Stimulated activated naive B cell treated with anti-CD40 and anti-IgM and Interleukin-4, amounts not matched to agents 10 μg/mL and 1 μg/mL and 100 μg/mL, for 72 hours (primary cell): ENCODE measurements around the gene OR5AP2.
"Not testable (repeated sequence)": the region's sequence is repeated elsewhere in the genome, so short reads cannot be mapped to it uniquely, and the experiment has no call there.

Experiments
- ATAC-seq, 2 donors: fragments of 150-1000 bp; cut with Tn5 transposase; replicated peaks; 2 replicates each; pipeline ENCODE4 v1.10.0; 2021; ENCODE audit warnings: moderate library complexity in 1 of 2
- DNase-seq: peaks from one replicate; pipeline ENCODE4 v3.0.0; 2021
- H3K27ac Mint-ChIP-seq: one replicate; pipeline ENCODE4 v1.8.0; 2022; ENCODE audit warnings: mild to moderate bottlenecking, mixed read lengths
- H3K27me3 Mint-ChIP-seq, 2 donors: one replicate each; pipeline ENCODE4 v1.8.0; 2022; ENCODE audit warnings: mixed read lengths in 2 of 2
- H3K36me3 Mint-ChIP-seq, 2 donors: one replicate each; pipeline ENCODE4 v1.8.0; 2022; ENCODE audit warnings: mixed read lengths in 2 of 2, mild to moderate bottlenecking in 1 of 2
- H3K4me1 Mint-ChIP-seq, 2 donors: one replicate each; pipeline ENCODE4 v1.8.0; 2022; ENCODE audit warnings: mixed read lengths in 2 of 2, mild to moderate bottlenecking in 1 of 2
- H3K4me3 Mint-ChIP-seq, 2 donors: one replicate each; pipeline ENCODE4 v1.8.0; 2022; ENCODE audit warnings: mild to moderate bottlenecking in 2 of 2, mixed read lengths in 2 of 2, moderate library complexity in 1 of 2
- H3K9me3 Mint-ChIP-seq, 2 donors: one replicate each; pipeline ENCODE4 v1.8.0; 2022; ENCODE audit warnings: mixed read lengths in 2 of 2, mild to moderate bottlenecking in 1 of 2

The OR5AP2 gene

GRCh38 chr11:56642339-56642738 is at the start of gene OR5AP2:
Gene OR5AP2 (minus strand): TSS chr11:56642439. CDS start chr11:56642439, 0 bp downstream.
- H3K9me3 Mint-ChIP-seq: peaks cover 0 to 2% of the 10 kb centered on the region in 2 donors
- DNase-seq: no peak
- H3K4me1 Mint-ChIP-seq: no peaks in the 10 kb centered on the region

GRCh38 chr11:56691179-56691578 is 48.9 kb upstream of the OR5AP2 start:
- H3K4me1 Mint-ChIP-seq, DNase-seq, H3K9me3 Mint-ChIP-seq, H3K36me3 Mint-ChIP-seq, H3K27me3 Mint-ChIP-seq, H3K27ac Mint-ChIP-seq, H3K4me3 Mint-ChIP-seq, ATAC-seq: not testable (repeated sequence)

More at GRCh38 chr11:56642339-56642738, at the start of gene OR5AP2:
- Mint-ChIP-seq H3K36me3 (no peaks in the 10 kb centered on the region), H3K27me3 (no peaks in the 10 kb centered on the region), H3K27ac (no peak within 1 kb of the TSS), H3K4me3 (no peak within 1 kb of the TSS)
- ATAC-seq: no peak

GRCh38 chr11:56688554-56689100 is 46.4 kb upstream of the OR5AP2 start:
- H3K27ac Mint-ChIP-seq: no peak overlapping the region
- H3K36me3 Mint-ChIP-seq: no peaks in the 10 kb centered on the region
- no peak for DNase-seq
- no peaks in the 10 kb centered on the region for H3K27me3 Mint-ChIP-seq
- H3K4me3 Mint-ChIP-seq: no peak overlapping the region
- H3K4me1 Mint-ChIP-seq: no peaks in the 10 kb centered on the region
- H3K9me3 Mint-ChIP-seq: peaks cover 0 to 6% of the 10 kb centered on the region in 2 donors
- no peak for ATAC-seq

GRCh38 chr11:56670984-56671383 is 28.7 kb upstream of the OR5AP2 start:
- ATAC-seq (no peak), DNase-seq (no peak)
- H3K27me3 Mint-ChIP-seq: no peaks in the 10 kb centered on the region
- H3K27ac Mint-ChIP-seq: no peak overlapping the region
- no peaks in the 10 kb centered on the region for H3K4me1 Mint-ChIP-seq
- no peak overlapping the region for H3K4me3 Mint-ChIP-seq
- H3K36me3 Mint-ChIP-seq: no peaks in the 10 kb centered on the region
- peaks cover 2 to 6% of the 10 kb centered on the region in 2 donors for H3K9me3 Mint-ChIP-seq

GRCh38 chr11:56663386-56663785 is 21.1 kb upstream of the OR5AP2 start, which contains the start of gene OR5AR1:
Gene OR5AR1 (plus strand): TSS chr11:56663686. CDS start chr11:56663686, 0 bp downstream.
- Mint-ChIP-seq H3K9me3 (peaks cover 0 to 3% of the 10 kb centered on the region in 2 donors), H3K27me3 (no peaks in the 10 kb centered on the region), H3K27ac (no peak within 1 kb of the TSS), H3K36me3 (no peaks in the 10 kb centered on the region), H3K4me3 (no peak within 1 kb of the TSS), H3K4me1 (no peaks in the 10 kb centered on the region)
- DNase-seq (no peak), ATAC-seq (no peak)

GRCh38 chr11:56659755-56660154 is 17.5 kb upstream of the OR5AP2 start:
- H3K36me3 Mint-ChIP-seq: no peaks in the 10 kb centered on the region
- peaks cover 4 to 16% of the 10 kb centered on the region in 2 donors for H3K9me3 Mint-ChIP-seq
- H3K4me3 Mint-ChIP-seq: no peak overlapping the region
- H3K4me1 Mint-ChIP-seq: no peaks in the 10 kb centered on the region
- H3K27me3 Mint-ChIP-seq: no peaks in the 10 kb centered on the region
- no peak for ATAC-seq
- H3K27ac Mint-ChIP-seq: no peak overlapping the region
- no peak for DNase-seq

GRCh38 chr11:56637500-56637899 is 4.7 kb downstream of the OR5AP2 start:
- H3K27ac Mint-ChIP-seq: no peak overlapping the region
- no peaks in the 10 kb centered on the region for H3K4me1 Mint-ChIP-seq
- no peaks in the 10 kb centered on the region for H3K27me3 Mint-ChIP-seq
- H3K36me3 Mint-ChIP-seq: no peaks in the 10 kb centered on the region
- DNase-seq (no peak), ATAC-seq (no peak)
- peaks cover 0 to 3% of the 10 kb centered on the region in 2 donors for H3K9me3 Mint-ChIP-seq
- no peak overlapping the region for H3K4me3 Mint-ChIP-seq

GRCh38 chr11:56636861-56637260 is 5.4 kb downstream of the OR5AP2 start:
- DNase-seq: no peak
- no peak overlapping the region for H3K4me3 Mint-ChIP-seq
- no peaks in the 10 kb centered on the region for H3K36me3 Mint-ChIP-seq
- H3K9me3 Mint-ChIP-seq: peaks cover 0 to 3% of the 10 kb centered on the region in 2 donors
- H3K27me3 Mint-ChIP-seq: no peaks in the 10 kb centered on the region
- no peak for ATAC-seq
- H3K4me1 Mint-ChIP-seq: no peaks in the 10 kb centered on the region
- H3K27ac Mint-ChIP-seq: no peak overlapping the region

GRCh38 chr11:56632329-56632728 is 9.9 kb downstream of the OR5AP2 start:
- H3K9me3 Mint-ChIP-seq: peaks cover 0 to 3% of the 10 kb centered on the region in 2 donors
- H3K4me1 Mint-ChIP-seq: no peaks in the 10 kb centered on the region
- ATAC-seq (no peak), DNase-seq (no peak)
- H3K27me3 Mint-ChIP-seq: no peaks in the 10 kb centered on the region
- H3K27ac Mint-ChIP-seq: no peak overlapping the region
- no peak overlapping the region for H3K4me3 Mint-ChIP-seq
- no peaks in the 10 kb centered on the region for H3K36me3 Mint-ChIP-seq

- H3K27ac Mint-ChIP-seq: no peak overlapping the region
- H3K9me3 Mint-ChIP-seq: peaks cover 0 to 1% of the 10 kb centered on the region in 2 donors
- H3K27me3 Mint-ChIP-seq: no peaks in the 10 kb centered on the region
- no peaks in the 10 kb centered on the region for H3K4me1 Mint-ChIP-seq
- H3K36me3 Mint-ChIP-seq: no peaks in the 10 kb centered on the region
- ATAC-seq: no peak
- H3K4me3 Mint-ChIP-seq: no peak overlapping the region
- DNase-seq: no peak
Observed at GRCh38 chr11:56625946-56626345, 16.3 kb downstream of the OR5AP2 start.

GRCh38 chr11:56624661-56625110 is 17.6 kb downstream of the OR5AP2 start:
- H3K36me3 Mint-ChIP-seq: no peaks in the 10 kb centered on the region
- DNase-seq: no peak
- H3K4me1 Mint-ChIP-seq: no peaks in the 10 kb centered on the region
- no peak overlapping the region for H3K27ac Mint-ChIP-seq
- H3K4me3 Mint-ChIP-seq: no peak overlapping the region
- H3K9me3 Mint-ChIP-seq: peaks cover 0 to 1% of the 10 kb centered on the region in 2 donors
- ATAC-seq: peak; percentile 74 to 82
- no peaks in the 10 kb centered on the region for H3K27me3 Mint-ChIP-seq

- Mint-ChIP-seq H3K27ac (no peak overlapping the region), H3K27me3 (no peaks in the 10 kb centered on the region), H3K9me3 (peaks cover 0 to 4% of the 10 kb centered on the region in 2 donors), H3K4me3 (no peak overlapping the region), H3K4me1 (no peaks in the 10 kb centered on the region), H3K36me3 (no peaks in the 10 kb centered on the region)
- ATAC-seq: no peak
- no peak for DNase-seq
Observed at GRCh38 chr11:56611174-56611573, 31.1 kb downstream of the OR5AP2 start.

- not testable (repeated sequence) for H3K9me3 Mint-ChIP-seq, DNase-seq, H3K27ac Mint-ChIP-seq, ATAC-seq, H3K27me3 Mint-ChIP-seq, H3K4me1 Mint-ChIP-seq, H3K4me3 Mint-ChIP-seq, H3K36me3 Mint-ChIP-seq
Observed at GRCh38 chr11:56592088-56592717, 50.0 kb downstream of the OR5AP2 start.
